Measurements from ENCODE around the gene FGFRL1. TPM values are rescaled to one million over a fixed set of nuclear protein-coding genes. Genes with fewer than 3 reads are reported as not detected.

Gene FGFRL1
- total RNA-seq, 1 donor from 2014 or later = 68.3 TPM

- peak; percentile 86 for DNase-seq
These were observed 28.3 kb downstream of the FGFRL1 start for GRCh38 chr4:1039493-1040343.

GRCh38 chr4:1040344-1041146 lies 29.1 kb downstream of the FGFRL1 start:
- no peak for DNase-seq

GRCh38 chr4:1041147-1041935 lies 29.9 kb downstream of the FGFRL1 start:
- DNase-seq = peak; percentile 80

GRCh38 chr4:1041936-1042330 lies 30.5 kb downstream of the FGFRL1 start:
- no peak for DNase-seq

- no peak for DNase-seq
These were observed 31.1 kb downstream of the FGFRL1 start for GRCh38 chr4:1042352-1043055.

- DNase-seq = no peak
These were observed 31.7 kb downstream of the FGFRL1 start for GRCh38 chr4:1043162-1043561.

- peak; percentile 75 for DNase-seq
These were observed 32.4 kb downstream of the FGFRL1 start for GRCh38 chr4:1043651-1044468.

GRCh38 chr4:1044469-1045192 lies 33.2 kb downstream of the FGFRL1 start:
- DNase-seq = peak; percentile 13

- DNase-seq = no peak
These were observed 33.8 kb downstream of the FGFRL1 start for GRCh38 chr4:1045193-1045594.

- DNase-seq = peak; percentile 9
These were observed 34.3 kb downstream of the FGFRL1 start for GRCh38 chr4:1045595-1046201.

GRCh38 chr4:1046581-1047011 lies 35.2 kb downstream of the FGFRL1 start:
- peak; percentile 81 for DNase-seq

- DNase-seq = no peak
These were observed 35.9 kb downstream of the FGFRL1 start for GRCh38 chr4:1047106-1047975.

GRCh38 chr4:1047976-1048772 lies 36.7 kb downstream of the FGFRL1 start:
- DNase-seq = no peak

- no peak for DNase-seq
These were observed 37.6 kb downstream of the FGFRL1 start for GRCh38 chr4:1048773-1049590.

- no peak for DNase-seq
These were observed 38.1 kb downstream of the FGFRL1 start for GRCh38 chr4:1049591-1049905.

GRCh38 chr4:1050486-1051213 lies 39.2 kb downstream of the FGFRL1 start:
- DNase-seq = no peak
